ENCODE data around the gene IMMP2L. TPM values are rescaled to one million over a fixed set of nuclear protein-coding genes. Genes with fewer than 3 reads are reported as not detected.

Gene IMMP2L
- total and polyA plus RNA-seq, 4 donors: 9.2 to 34.7 (median 11.1) TPM

- no peak overlapping the region for H3K27ac ChIP-seq (ENCODE audit: low read depth in 1 of 2, low read length in 1 of 2)
- H3K4me1 ChIP-seq (ENCODE audit: control insufficient read depth in 5 of 5, insufficient read depth in 5 of 5, low read length in 5 of 5): peaks cover 0 to 12% (median under 1%) of the 10 kb centered on the region in 5 donors
- peaks cover 0 to 3% (median 0%) of the 10 kb centered on the region in 4 donors for H3K9me3 ChIP-seq (ENCODE audit: control insufficient read depth in 4 of 4, insufficient read depth in 3 of 4, low read length in 3 of 4)
- H3K4me3 ChIP-seq: no peak overlapping the region
- WGBS, 2 donors: 91 to 97% methylated on average over 1 of the region's 1 CpG
- H3K27me3 ChIP-seq (ENCODE audit: control insufficient read depth in 3 of 3, insufficient read depth in 3 of 3, low read length in 2 of 3): no peaks in the 10 kb centered on the region
- H3K9ac ChIP-seq (ENCODE audit: insufficient read depth in 1 of 2, low read length in 2 of 2): no peak overlapping the region
- TF ChIP-seq, protein P1, sequence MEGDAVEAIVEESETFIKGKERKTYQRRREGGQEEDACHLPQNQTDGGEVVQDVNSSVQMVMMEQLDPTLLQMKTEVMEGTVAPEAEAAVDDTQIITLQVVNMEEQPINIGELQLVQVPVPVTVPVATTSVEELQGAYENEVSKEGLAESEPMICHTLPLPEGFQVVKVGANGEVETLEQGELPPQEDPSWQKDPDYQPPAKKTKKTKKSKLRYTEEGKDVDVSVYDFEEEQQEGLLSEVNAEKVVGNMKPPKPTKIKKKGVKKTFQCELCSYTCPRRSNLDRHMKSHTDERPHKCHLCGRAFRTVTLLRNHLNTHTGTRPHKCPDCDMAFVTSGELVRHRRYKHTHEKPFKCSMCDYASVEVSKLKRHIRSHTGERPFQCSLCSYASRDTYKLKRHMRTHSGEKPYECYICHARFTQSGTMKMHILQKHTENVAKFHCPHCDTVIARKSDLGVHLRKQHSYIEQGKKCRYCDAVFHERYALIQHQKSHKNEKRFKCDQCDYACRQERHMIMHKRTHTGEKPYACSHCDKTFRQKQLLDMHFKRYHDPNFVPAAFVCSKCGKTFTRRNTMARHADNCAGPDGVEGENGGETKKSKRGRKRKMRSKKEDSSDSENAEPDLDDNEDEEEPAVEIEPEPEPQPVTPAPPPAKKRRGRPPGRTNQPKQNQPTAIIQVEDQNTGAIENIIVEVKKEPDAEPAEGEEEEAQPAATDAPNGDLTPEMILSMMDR (IDR thresholded peaks at IDR 0.05; ENCODE audit: control extremely low read depth, extremely low read depth): no peak
- ATAC-seq (ENCODE audit: insufficient read depth, low FRiP score) (no peak), DNase-seq (no peak)
- H3K36me3 ChIP-seq (ENCODE audit: control insufficient read depth in 4 of 4, insufficient read depth in 4 of 4, low read length in 4 of 4): no peaks in the 10 kb centered on the region
Observed at GRCh38 chr7:111088328-111088727, 474.0 kb downstream of the IMMP2L start.

GRCh38 chr7:111086532-111086931 is 475.8 kb downstream of the IMMP2L start:
- Histone ChIP-seq H3K9ac (ENCODE audit: insufficient read depth in 1 of 2, low read length in 2 of 2) (no peak overlapping the region), H3K27ac (ENCODE audit: low read depth in 1 of 2, low read length in 1 of 2) (no peak overlapping the region), H3K27me3 (ENCODE audit: control insufficient read depth in 3 of 3, insufficient read depth in 3 of 3, low read length in 2 of 3) (no peaks in the 10 kb centered on the region), H3K9me3 (ENCODE audit: control insufficient read depth in 4 of 4, insufficient read depth in 3 of 4, low read length in 3 of 4) (peaks cover 0 to 3% (median 0%) of the 10 kb centered on the region in 4 donors), H3K36me3 (ENCODE audit: control insufficient read depth in 4 of 4, insufficient read depth in 4 of 4, low read length in 4 of 4) (no peaks in the 10 kb centered on the region), H3K4me3 (no peak overlapping the region), H3K4me1 (ENCODE audit: control insufficient read depth in 5 of 5, insufficient read depth in 5 of 5, low read length in 5 of 5) (peaks cover 0 to 12% (median 0%) of the 10 kb centered on the region in 5 donors)
- ATAC-seq (ENCODE audit: insufficient read depth, low FRiP score) (no peak), DNase-seq (no peak)
- TF ChIP-seq, protein P1 (IDR thresholded peaks at IDR 0.05; ENCODE audit: control extremely low read depth, extremely low read depth): no peak
- WGBS, 2 donors: 84 to 90% methylated on average over 2 of the region's 2 CpGs

GRCh38 chr7:111085356-111085755 is 476.9 kb downstream of the IMMP2L start:
- 95 to 97% methylated on average over 3 of the region's 3 CpGs for WGBS, 2 donors
- Histone ChIP-seq H3K4me1 (ENCODE audit: control insufficient read depth in 5 of 5, insufficient read depth in 5 of 5, low read length in 5 of 5) (peaks cover 0 to 14% (median 0%) of the 10 kb centered on the region in 5 donors), H3K36me3 (ENCODE audit: control insufficient read depth in 4 of 4, insufficient read depth in 4 of 4, low read length in 4 of 4) (no peaks in the 10 kb centered on the region), H3K9ac (ENCODE audit: insufficient read depth in 1 of 2, low read length in 2 of 2) (no peak overlapping the region), H3K27me3 (ENCODE audit: control insufficient read depth in 3 of 3, insufficient read depth in 3 of 3, low read length in 2 of 3) (no peaks in the 10 kb centered on the region), H3K27ac (ENCODE audit: low read depth in 1 of 2, low read length in 1 of 2) (no peak overlapping the region), H3K9me3 (ENCODE audit: control insufficient read depth in 4 of 4, insufficient read depth in 3 of 4, low read length in 3 of 4) (peaks cover 0 to 3% (median 0%) of the 10 kb centered on the region in 4 donors), H3K4me3 (no peak overlapping the region)
- DNase-seq: no peak
- TF ChIP-seq, protein P1 (IDR thresholded peaks at IDR 0.05; ENCODE audit: control extremely low read depth, extremely low read depth): no peak
- ATAC-seq (ENCODE audit: insufficient read depth, low FRiP score): no peak

DNA sequence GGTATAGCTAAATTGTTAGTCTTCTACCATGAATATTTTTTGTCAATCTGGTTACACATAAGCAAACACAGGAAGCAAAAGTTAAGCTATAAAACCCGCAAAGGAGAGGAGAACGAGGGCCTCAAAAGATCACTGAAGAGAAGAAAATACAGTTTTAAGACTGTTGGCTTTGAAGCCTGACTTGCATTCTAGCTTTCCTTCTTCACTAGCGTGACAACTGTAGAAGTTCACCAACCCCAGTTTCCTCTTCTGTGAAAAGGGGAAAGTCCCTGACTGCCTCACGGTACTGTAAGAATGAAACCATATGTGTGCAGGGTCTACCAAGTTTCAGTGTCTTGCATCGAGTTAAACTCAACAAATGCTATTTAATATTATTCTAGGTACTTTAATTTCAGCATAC is 478.9 kb downstream of the IMMP2L start:
- TF ChIP-seq, protein P1 (IDR thresholded peaks at IDR 0.05; ENCODE audit: control extremely low read depth, extremely low read depth): no peak
- H3K9me3 ChIP-seq (ENCODE audit: control insufficient read depth in 4 of 4, insufficient read depth in 3 of 4, low read length in 3 of 4): peaks cover 0 to 3% (median 0%) of the 10 kb centered on the region in 4 donors
- H3K36me3 ChIP-seq (ENCODE audit: control insufficient read depth in 4 of 4, insufficient read depth in 4 of 4, low read length in 4 of 4): no peaks in the 10 kb centered on the region
- peaks cover 0 to 10% (median 0%) of the 10 kb centered on the region in 5 donors for H3K4me1 ChIP-seq (ENCODE audit: control insufficient read depth in 5 of 5, insufficient read depth in 5 of 5, low read length in 5 of 5)
- no peak for DNase-seq
- no peak overlapping the region for H3K4me3 ChIP-seq
- 25 to 47% methylated on average over 5 of the region's 5 CpGs for WGBS, 2 donors
- no peak overlapping the region for H3K9ac ChIP-seq (ENCODE audit: insufficient read depth in 1 of 2, low read length in 2 of 2)
- no peak for ATAC-seq (ENCODE audit: insufficient read depth, low FRiP score)
- no peaks in the 10 kb centered on the region for H3K27me3 ChIP-seq (ENCODE audit: control insufficient read depth in 3 of 3, insufficient read depth in 3 of 3, low read length in 2 of 3)
- H3K27ac ChIP-seq (ENCODE audit: low read depth in 1 of 2, low read length in 1 of 2): no peak overlapping the region

Measured in lung (tissue), 12 donors.